ENCODE results near the gene ATP1A2. TPM values are rescaled to one million over a fixed set of nuclear protein-coding genes. Genes with fewer than 3 reads are reported as not detected.

Gene ATP1A2
- total RNA-seq, 1 donor from 2014 or later, result 8.2 TPM

DNA sequence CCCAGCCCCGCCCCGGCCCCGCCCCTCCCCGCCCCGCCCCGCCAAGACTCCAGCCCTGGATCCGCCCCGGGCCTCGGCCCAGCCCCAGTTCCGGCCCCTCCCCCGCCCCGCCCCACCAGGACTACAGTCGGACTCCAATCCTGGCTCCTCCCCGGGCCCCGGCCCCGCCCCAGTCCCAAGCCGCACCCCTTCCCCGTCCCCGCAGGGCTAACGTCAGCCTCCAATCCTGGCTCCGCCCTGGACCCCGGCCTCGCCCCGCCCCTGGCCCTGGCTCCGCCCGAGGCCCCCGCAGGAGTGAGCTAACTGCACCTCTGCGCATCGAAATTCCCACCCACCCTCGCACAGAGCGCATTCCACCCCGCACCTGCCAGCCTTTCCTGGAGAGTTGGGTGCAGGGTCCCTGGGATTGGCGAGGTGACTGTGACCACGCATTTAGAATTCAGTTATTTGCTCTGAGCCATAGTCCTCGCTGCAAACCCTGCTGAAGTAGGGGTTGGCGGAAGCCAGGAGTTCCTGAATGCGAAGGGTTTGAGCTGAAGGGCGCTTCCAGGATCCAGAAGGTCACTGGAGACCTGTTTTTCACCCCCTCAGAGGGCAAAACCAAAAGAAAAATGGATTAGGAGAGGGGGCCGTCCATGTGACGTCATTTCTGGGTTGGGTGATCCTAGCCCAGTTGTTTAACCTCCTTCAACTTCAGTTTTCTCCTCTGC, 16.6 kb upstream of the ATP1A2 start:
- TF ChIP-seq CTCF (IDR thresholded peaks at IDR 0.05), result no peak
- no peaks in the 10 kb centered on the region for H3K36me3 Mint-ChIP-seq (ENCODE audit: unreplicated experiment)
- DNase-seq (ENCODE audit: extremely low spot score, unreplicated experiment), result peak; percentile 97
- peaks cover 3% of the 10 kb centered on the region for H3K27me3 Mint-ChIP-seq (ENCODE audit: unreplicated experiment)
- peaks cover 40% of the 10 kb centered on the region for H3K4me1 Mint-ChIP-seq (ENCODE audit: unreplicated experiment)
- no peaks in the 10 kb centered on the region for H3K9me3 Mint-ChIP-seq (ENCODE audit: unreplicated experiment)
- H3K4me3 Mint-ChIP-seq (ENCODE audit: unreplicated experiment), result peak overlapping the region; percentile 66
- H3K27ac Mint-ChIP-seq (ENCODE audit: unreplicated experiment), result peak overlapping the region; percentile 50

GRCh38 chr1:160099716-160100375, 15.7 kb upstream of the ATP1A2 start:
- Mint-ChIP-seq H3K9me3 (ENCODE audit: unreplicated experiment) (no peaks in the 10 kb centered on the region), H3K4me1 (ENCODE audit: unreplicated experiment) (peaks cover 48% of the 10 kb centered on the region), H3K4me3 (ENCODE audit: unreplicated experiment) (no peak overlapping the region), H3K36me3 (ENCODE audit: unreplicated experiment) (no peaks in the 10 kb centered on the region), H3K27ac (ENCODE audit: unreplicated experiment) (no peak overlapping the region), H3K27me3 (ENCODE audit: unreplicated experiment) (peaks cover 7% of the 10 kb centered on the region)
- TF ChIP-seq CTCF (IDR thresholded peaks at IDR 0.05), result no peak
- DNase-seq (ENCODE audit: extremely low spot score, unreplicated experiment), result no peak

- Mint-ChIP-seq H3K36me3 (ENCODE audit: unreplicated experiment) (no peaks in the 10 kb centered on the region), H3K9me3 (ENCODE audit: unreplicated experiment) (no peaks in the 10 kb centered on the region), H3K4me1 (ENCODE audit: unreplicated experiment) (peaks cover 46% of the 10 kb centered on the region), H3K27me3 (ENCODE audit: unreplicated experiment) (peaks cover 16% of the 10 kb centered on the region), H3K4me3 (ENCODE audit: unreplicated experiment) (no peak overlapping the region), H3K27ac (ENCODE audit: unreplicated experiment) (no peak overlapping the region)
- peak; percentile 94 for TF ChIP-seq CTCF (IDR thresholded peaks at IDR 0.05)
- peak; percentile 88 for DNase-seq (ENCODE audit: extremely low spot score, unreplicated experiment)
Measured at GRCh38 chr1:160101037-160101716, 14.4 kb upstream of the ATP1A2 start.

DNA sequence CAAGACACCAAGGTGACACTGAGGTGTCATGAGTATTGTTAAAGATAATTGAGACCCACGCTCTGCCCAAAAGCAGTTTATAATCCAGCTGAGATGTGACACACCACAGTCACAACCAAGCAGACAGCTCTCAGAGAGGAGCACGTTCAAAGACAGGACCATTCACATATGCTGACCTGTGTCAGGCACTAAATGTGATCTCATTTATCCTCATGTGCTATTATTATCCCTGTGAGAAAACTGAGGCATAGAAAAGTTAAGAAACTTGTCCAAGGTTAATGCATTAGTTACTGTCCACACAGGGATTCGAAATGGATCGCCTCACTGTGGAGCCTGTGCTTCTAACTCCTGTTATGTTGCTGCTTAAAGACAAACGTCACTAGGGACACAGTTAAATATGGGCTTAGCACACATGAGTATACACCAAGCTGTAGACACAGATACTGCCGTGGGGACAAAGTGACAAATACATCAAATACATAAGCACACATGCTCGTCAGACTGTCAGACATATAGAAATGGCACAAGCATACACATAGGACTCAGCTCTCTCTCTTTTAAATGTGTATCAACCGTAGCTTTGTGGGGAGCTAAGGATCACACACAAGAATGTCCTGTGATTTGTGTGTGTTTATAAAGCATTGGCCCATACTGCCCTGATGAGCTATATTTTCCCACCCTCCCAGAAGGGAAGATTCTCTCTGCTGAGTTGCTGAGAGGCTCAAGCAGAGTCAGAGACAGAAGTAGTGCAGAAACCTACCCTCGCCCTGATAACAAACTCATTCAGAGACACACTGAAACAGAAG, 13.6 kb upstream of the ATP1A2 start:
- Mint-ChIP-seq H3K4me1 (ENCODE audit: unreplicated experiment) (peaks cover 46% of the 10 kb centered on the region), H3K27me3 (ENCODE audit: unreplicated experiment) (peaks cover 23% of the 10 kb centered on the region), H3K27ac (ENCODE audit: unreplicated experiment) (no peak overlapping the region), H3K9me3 (ENCODE audit: unreplicated experiment) (no peaks in the 10 kb centered on the region), H3K4me3 (ENCODE audit: unreplicated experiment) (no peak overlapping the region), H3K36me3 (ENCODE audit: unreplicated experiment) (no peaks in the 10 kb centered on the region)
- no peak for DNase-seq (ENCODE audit: extremely low spot score, unreplicated experiment)
- no peak for TF ChIP-seq CTCF (IDR thresholded peaks at IDR 0.05)
